ENCODE results near the gene KIFBP. TPM values are rescaled to one million over a fixed set of nuclear protein-coding genes. Genes with fewer than 3 reads are reported as not detected.

KIFBP gene
- total and polyA plus RNA-seq, 9 of the 15 experiments (the other 6 are each of a cell fraction or from before 2014, with no cell fraction given): 5.6 to 23.2 (median 14.8) TPM

DNA sequence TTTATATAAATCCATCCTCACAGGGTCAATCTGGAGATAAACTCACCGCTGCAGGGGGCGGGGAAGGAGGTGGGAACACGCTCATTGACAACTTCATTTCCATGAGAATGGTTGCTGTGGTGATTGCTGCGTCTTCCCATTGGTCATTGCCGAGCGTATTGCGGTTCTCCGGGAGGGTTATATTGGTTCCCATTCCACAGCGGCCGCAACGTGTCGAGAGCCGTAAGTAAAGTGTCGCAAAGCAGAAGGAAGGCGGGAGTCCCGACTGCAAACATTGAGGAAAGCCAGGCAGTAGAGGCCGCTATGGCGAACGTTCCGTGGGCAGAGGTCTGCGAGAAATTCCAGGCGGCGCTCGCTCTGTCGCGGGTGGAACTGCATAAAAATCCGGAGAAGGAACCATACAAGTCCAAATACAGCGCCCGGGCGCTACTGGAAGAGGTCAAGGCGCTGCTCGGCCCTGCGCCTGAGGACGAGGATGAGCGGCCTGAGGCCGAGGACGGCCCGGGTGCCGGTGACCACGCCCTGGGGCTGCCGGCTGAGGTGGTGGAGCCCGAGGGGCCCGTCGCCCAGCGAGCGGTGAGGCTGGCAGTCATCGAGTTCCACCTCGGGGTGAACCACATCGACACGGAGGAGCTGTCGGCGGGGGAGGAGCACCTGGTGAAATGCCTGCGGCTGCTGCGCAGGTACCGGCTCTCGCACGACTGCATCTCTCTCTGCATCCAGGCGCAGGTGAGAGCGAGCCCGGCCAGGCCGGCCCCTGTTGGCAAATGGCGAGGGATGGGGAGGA is at the start of gene KIFBP (continued):
- TF ChIP-seq TEAD1 (CRISPR knock-in tag; IDR thresholded peaks at IDR 0.05) (peak; percentile 86 to 98), FOSL1 (tag; conservative IDR thresholded peaks at IDR 0.05) (0 out of 2 replicates have a peak, but pooled peaks have one; percentile 33), MYNN (IDR thresholded peaks at IDR 0.05) (peak; percentile 80; the same call in 1 of the 2 replicates), MYNN (CRISPR knock-in tag; IDR thresholded peaks at IDR 0.05) (no peak), ZNF584 (CRISPR knock-in tag; IDR thresholded peaks at IDR 0.05; ENCODE audit: low read depth) (no peak), ZNF644 (tag; IDR thresholded peaks at IDR 0.05; ENCODE audit: low read depth) (no peak), NFYB (IDR thresholded peaks at IDR 0.05; ENCODE audit: extremely low read depth, insufficient read length) (peak; percentile 96), TAF15 (IDR thresholded peaks at IDR 0.05; ENCODE audit: low read depth, low read length) (no peak), RBFOX2 (IDR thresholded peaks at IDR 0.05; ENCODE audit: low read depth, low read length) (peak; percentile 97), TOE1 (IDR thresholded peaks at IDR 0.05; ENCODE audit: borderline replicate concordance) (peak; percentile 63; the same call in 1 of the 2 replicates), TOE1 (CRISPR knock-in tag; IDR thresholded peaks at IDR 0.05; ENCODE audit: borderline replicate concordance, low read depth) (no peak), ETV6 (IDR thresholded peaks at IDR 0.05; ENCODE audit: borderline replicate concordance in 1 of 2, low read depth in 2 of 2, low read length in 1 of 2) (no peak), ETV6 (CRISPR knock-in tag; IDR thresholded peaks at IDR 0.05; ENCODE audit: borderline replicate concordance) (no peak), MYBL2 (IDR thresholded peaks at IDR 0.05; ENCODE audit: low read depth) (no peak), MYBL2 (CRISPR knock-in tag; IDR thresholded peaks at IDR 0.05; ENCODE audit: borderline replicate concordance) (no peak), CSDE1 (IDR thresholded peaks at IDR 0.05) (peak in 1 of 2 experiments; percentile 80; a peak in 1 of 4 replicates), POLR2G (IDR thresholded peaks at IDR 0.05; ENCODE audit: low read depth, low read length) (peak; percentile 98), SMARCA4 (IDR thresholded peaks at IDR 0.05) (peak; percentile 95), ZNF780A (CRISPR knock-in tag; IDR thresholded peaks at IDR 0.05) (no peak), SP2 (IDR thresholded peaks at IDR 0.05; ENCODE audit: extremely low read depth, low read depth, low read length, poor library complexity, severe bottlenecking) (no peak), ZNF274 (IDR thresholded peaks at IDR 0.05; ENCODE audit: borderline replicate concordance, low read depth, low read length) (no peak), PHF20 (IDR thresholded peaks at IDR 0.05; ENCODE audit: partially characterized antibody) (peak; percentile 80), ZFP30 (CRISPR knock-in tag; IDR thresholded peaks at IDR 0.05; ENCODE audit: borderline replicate concordance) (no peak), ZBTB8A (IDR thresholded peaks at IDR 0.05; ENCODE audit: partially characterized antibody) (no peak), PCBP2 (IDR thresholded peaks at IDR 0.05; ENCODE audit: low read depth, low read length, poor library complexity, severe bottlenecking) (no peak)
- TF ChIP-seq, protein P1, sequence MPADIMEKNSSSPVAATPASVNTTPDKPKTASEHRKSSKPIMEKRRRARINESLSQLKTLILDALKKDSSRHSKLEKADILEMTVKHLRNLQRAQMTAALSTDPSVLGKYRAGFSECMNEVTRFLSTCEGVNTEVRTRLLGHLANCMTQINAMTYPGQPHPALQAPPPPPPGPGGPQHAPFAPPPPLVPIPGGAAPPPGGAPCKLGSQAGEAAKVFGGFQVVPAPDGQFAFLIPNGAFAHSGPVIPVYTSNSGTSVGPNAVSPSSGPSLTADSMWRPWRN (IDR thresholded peaks at IDR 0.05; ENCODE audit: low read depth): no peak
- TF ChIP-seq, protein P2, sequence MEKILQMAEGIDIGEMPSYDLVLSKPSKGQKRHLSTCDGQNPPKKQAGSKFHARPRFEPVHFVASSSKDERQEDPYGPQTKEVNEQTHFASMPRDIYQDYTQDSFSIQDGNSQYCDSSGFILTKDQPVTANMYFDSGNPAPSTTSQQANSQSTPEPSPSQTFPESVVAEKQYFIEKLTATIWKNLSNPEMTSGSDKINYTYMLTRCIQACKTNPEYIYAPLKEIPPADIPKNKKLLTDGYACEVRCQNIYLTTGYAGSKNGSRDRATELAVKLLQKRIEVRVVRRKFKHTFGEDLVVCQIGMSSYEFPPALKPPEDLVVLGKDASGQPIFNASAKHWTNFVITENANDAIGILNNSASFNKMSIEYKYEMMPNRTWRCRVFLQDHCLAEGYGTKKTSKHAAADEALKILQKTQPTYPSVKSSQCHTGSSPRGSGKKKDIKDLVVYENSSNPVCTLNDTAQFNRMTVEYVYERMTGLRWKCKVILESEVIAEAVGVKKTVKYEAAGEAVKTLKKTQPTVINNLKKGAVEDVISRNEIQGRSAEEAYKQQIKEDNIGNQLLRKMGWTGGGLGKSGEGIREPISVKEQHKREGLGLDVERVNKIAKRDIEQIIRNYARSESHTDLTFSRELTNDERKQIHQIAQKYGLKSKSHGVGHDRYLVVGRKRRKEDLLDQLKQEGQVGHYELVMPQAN (IDR thresholded peaks at IDR 0.05; ENCODE audit: borderline replicate concordance): peak; percentile 73; the same call in 1 of the 2 replicates

Measured in K562 (cell line).